ENCODE measurements around the gene TNFAIP8L1.

DNA sequence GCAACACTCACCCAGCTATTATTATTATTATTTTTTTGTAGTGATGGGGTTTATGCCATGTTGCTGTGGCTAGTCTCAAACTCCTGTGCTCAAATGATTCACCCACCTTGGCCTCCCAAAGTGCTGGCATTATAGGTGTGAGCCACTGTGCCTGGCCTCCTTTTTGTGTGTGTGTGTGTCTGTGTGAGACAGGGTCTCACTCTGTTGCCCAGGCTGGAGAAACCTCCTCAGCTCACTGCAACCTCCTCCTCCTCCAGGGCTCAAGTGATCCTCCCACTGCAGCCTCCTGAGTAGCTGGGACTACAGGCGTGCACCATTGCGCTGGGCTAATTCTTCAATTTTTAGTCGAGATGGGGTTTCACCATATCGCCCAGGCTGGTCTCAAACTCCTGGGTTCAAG is 34.4 kb downstream of the TNFAIP8L1 start:
- TF ChIP-seq, protein P1, sequence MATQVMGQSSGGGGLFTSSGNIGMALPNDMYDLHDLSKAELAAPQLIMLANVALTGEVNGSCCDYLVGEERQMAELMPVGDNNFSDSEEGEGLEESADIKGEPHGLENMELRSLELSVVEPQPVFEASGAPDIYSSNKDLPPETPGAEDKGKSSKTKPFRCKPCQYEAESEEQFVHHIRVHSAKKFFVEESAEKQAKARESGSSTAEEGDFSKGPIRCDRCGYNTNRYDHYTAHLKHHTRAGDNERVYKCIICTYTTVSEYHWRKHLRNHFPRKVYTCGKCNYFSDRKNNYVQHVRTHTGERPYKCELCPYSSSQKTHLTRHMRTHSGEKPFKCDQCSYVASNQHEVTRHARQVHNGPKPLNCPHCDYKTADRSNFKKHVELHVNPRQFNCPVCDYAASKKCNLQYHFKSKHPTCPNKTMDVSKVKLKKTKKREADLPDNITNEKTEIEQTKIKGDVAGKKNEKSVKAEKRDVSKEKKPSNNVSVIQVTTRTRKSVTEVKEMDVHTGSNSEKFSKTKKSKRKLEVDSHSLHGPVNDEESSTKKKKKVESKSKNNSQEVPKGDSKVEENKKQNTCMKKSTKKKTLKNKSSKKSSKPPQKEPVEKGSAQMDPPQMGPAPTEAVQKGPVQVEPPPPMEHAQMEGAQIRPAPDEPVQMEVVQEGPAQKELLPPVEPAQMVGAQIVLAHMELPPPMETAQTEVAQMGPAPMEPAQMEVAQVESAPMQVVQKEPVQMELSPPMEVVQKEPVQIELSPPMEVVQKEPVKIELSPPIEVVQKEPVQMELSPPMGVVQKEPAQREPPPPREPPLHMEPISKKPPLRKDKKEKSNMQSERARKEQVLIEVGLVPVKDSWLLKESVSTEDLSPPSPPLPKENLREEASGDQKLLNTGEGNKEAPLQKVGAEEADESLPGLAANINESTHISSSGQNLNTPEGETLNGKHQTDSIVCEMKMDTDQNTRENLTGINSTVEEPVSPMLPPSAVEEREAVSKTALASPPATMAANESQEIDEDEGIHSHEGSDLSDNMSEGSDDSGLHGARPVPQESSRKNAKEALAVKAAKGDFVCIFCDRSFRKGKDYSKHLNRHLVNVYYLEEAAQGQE (IDR thresholded peaks at IDR 0.05; ENCODE audit: insufficient replicate concordance, low read depth), result no peak
- TF ChIP-seq, protein P2, sequence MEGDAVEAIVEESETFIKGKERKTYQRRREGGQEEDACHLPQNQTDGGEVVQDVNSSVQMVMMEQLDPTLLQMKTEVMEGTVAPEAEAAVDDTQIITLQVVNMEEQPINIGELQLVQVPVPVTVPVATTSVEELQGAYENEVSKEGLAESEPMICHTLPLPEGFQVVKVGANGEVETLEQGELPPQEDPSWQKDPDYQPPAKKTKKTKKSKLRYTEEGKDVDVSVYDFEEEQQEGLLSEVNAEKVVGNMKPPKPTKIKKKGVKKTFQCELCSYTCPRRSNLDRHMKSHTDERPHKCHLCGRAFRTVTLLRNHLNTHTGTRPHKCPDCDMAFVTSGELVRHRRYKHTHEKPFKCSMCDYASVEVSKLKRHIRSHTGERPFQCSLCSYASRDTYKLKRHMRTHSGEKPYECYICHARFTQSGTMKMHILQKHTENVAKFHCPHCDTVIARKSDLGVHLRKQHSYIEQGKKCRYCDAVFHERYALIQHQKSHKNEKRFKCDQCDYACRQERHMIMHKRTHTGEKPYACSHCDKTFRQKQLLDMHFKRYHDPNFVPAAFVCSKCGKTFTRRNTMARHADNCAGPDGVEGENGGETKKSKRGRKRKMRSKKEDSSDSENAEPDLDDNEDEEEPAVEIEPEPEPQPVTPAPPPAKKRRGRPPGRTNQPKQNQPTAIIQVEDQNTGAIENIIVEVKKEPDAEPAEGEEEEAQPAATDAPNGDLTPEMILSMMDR (IDR thresholded peaks at IDR 0.05; ENCODE audit: insufficient read depth, low read length), result no peak
- TF ChIP-seq POLR2AphosphoS5 (IDR thresholded peaks at IDR 0.05; ENCODE audit: low read depth), result no peak
